GM12891 (cell line): ENCODE results near the gene LRRC8B.

ENCODE experiments used
- POLR2A ChIP-seq: IDR thresholded peaks from 2 replicates; pipeline ENCODE4 v1.6.1; 2011; ENCODE audit warnings: low read depth, low read length, control low read depth
- SPI1 ChIP-seq: IDR thresholded peaks from 2 replicates; pipeline ENCODE4 v1.6.1; 2011; ENCODE audit warnings: low read depth, low read length, control low read depth

- TF ChIP-seq SPI1: no peak
- TF ChIP-seq POLR2A: no peak
These were observed 32.8 kb downstream of the LRRC8B start for GRCh38 chr1:89557445-89557825.
